Renal cortex interstitium (tissue), 11 donors: Measurements from ENCODE around the gene SLC8A1. TPM values are rescaled to one million over a fixed set of nuclear protein-coding genes. Genes with fewer than 3 reads are reported as not detected.

Source experiments
- DNase-seq, 11 donors: peaks; one replicate each; pipeline ENCODE4 v3.0.0-alpha.2; 2013; ENCODE audit warnings: low read depth in 9 of 11, low spot score in 4 of 11; ENCODE audit errors: extremely low read depth in 1 of 11
- polyA plus RNA-seq, 3 donors: library from polyadenylated mRNA; unstranded; fragments of 120-200 nt; gene quantifications; one replicate each; pipeline ENCODE4 v1.2.1, GENCODE V29; 2013; ENCODE audit not compliant: insufficient read length in 3 of 3

Gene SLC8A1
- polyA plus RNA-seq, 3 donors: 61.3 to 67.0 (median 63.2) TPM

DNA sequence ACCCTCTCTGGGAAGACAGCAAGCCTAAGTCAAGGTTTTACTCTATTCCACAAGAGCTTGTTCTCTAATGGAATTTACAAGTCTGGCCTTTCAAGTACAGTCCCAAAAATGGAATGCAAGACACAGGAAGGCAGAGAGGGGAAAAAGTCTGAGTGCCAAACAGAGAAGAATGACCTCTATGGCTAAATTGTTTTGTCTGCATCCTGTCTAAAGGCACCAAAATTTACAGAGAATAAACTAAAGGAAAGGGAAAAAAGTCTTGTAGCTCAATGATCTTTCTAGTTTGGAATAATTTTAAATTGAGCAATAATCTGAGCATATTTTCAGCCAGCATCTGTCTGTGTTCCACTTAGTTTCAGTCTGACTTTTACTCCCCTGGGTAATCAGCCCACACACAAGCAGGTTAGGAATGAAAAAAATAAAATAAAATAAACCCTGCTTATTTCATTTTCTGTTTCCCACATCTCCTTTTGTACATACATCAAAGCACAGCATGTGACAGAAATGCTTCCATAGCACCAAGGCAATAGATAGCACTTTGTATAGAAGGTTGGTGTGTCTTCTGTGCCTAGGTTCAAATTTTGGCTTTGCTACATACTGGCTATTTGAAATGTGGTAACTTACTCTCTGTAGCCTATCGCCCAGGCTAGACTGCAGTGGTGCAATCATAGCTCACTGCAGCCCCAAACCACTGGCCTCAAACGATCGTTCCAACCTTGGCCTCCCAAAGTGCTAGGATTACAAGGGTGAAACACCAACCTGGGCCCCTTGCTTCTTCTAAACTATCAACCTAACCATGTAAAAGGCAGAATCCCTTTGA lies 105.1 kb downstream of the SLC8A1 start:
- DNase-seq: no peak

DNA sequence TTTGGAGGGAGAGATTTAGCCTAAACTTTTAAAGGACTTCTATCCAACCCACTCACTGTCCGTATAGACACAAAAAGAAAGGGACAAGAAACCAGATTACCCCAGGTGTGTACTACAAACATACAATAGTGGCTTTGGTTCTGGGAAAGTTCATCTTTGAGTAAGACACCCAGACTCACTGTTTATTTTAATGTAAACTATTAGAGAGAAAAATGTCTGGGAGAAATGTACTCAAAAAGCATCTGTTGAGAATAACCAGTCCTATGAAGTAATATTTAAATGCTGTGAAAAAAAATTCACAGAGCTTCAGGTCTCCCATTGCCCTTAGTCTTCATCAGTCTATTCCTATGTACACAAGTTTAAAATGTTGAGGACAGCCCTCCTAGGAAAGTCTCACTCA lies 107.5 kb downstream of the SLC8A1 start:
- DNase-seq: no peak

DNA sequence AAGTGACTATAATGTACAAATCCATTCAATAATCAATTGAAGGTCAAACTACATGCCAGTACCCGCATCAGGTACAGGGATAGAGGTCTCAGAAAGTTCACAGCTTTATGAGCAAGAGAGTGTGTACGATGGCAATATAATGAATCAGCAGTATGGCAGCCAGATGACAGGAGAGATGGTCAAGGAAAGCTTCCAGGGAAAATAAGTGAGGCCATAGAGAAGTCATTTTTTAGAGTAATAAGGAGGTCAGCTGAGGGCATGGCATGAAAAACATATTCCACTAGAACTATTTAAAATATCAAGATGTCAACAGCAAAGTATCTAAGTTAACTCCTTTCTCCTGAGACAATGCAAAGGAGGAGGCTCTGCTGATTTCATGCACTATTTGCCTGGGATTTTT lies 108.0 kb downstream of the SLC8A1 start:
- no peak for DNase-seq

DNA sequence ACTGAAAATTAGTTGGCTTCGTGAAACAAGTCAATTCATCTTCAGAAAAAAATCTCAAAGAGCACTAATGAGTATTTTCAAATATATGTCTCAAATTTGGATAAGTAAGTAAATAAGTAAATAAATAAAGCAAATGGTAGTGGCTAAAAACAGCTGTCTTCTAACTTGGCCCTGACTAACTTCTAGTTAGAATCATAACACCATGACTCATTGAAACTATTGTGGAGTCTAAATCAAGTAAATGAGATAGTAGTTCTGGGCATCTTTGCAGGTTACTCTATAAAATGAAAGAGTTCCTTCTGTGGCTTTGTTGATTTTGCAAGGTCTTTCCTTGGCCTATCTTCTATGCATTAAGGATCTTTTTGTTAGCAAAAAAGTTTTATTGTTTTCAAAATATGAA lies 110.7 kb downstream of the SLC8A1 start:
- no peak for DNase-seq

DNA sequence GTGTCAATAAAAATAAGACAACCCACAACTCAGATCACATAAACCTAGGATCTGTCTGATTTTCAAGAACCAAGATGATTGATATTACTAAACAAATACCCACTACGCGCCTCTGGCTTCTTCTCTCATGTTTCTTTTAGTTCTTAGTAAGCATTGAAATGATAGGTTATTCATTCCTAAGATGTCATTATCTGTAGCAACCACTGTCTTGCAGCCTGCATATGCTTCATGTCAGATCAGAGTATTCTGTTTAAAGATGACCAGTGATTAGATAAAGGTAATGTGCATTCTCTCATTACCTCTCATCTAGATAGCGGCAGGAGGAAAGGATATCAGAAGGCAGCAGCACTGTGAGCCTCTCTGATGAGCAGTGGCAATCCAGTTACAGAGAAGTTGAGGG lies 112.9 kb downstream of the SLC8A1 start:
- no peak for DNase-seq

DNA sequence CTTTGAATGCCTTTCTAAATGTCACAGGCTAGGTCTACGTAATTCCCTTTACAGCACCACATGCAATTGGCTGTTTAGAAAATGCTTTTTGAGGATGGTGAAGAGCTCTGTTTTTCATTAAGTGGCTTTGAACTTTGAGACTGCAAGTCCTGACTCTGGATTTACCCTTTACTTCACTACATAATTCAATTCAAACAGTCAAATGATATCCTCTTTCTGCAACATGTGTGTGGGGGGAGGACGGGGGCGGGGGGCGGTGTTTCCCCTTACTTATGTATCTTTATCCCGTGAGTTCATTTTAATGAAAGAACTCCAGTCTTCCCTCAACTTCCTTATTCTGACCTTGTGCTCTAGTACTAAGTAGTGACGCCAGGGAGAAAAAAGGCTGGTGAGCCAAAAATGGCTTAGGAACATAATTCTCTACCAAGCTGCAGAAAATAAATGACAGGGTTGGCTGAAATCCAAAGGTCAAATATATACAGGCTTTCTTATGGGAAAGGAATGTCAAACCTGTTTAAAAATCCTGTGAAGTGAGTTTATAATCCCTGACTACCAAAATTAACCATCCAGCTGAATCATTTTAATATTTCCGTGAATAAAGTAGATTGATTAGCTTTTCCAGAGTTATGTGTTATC lies 119.6 kb downstream of the SLC8A1 start:
- DNase-seq: peak in 10 of 11 donors; percentile 70 to 91 (median 77)

DNA sequence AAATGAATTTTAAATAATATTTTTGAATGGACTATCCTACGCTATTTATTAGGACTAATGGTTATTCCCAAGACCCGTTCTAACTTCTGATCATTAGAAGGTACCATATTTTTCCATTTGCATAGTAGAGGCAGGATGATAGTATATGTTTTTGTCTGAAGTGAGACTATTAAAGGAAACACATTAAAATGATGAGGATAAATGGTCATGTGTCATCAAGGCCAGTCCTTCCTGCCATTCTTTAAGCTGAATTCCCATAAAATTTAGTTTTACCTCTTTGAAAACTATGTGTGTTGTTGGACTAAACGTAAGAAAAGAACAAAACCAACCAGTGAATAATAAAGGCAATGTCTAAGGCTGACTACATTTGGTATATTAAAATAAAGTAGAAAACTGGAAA lies 121.8 kb downstream of the SLC8A1 start:
- no peak for DNase-seq

DNA sequence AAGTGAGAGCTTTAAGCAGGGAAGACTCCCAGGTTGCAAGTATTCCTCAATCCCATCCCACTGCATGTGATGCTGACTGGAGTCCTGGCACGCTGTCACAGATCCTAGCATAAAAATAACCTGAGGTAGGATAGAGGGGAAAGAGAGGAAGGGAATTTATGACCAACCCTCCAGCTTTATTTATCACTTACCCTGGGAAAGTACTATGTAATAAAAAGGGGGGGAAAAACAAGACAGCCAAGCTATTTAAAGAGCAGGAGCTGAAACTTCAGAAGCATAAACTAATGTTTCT lies 122.2 kb downstream of the SLC8A1 start:
- no peak for DNase-seq

DNA sequence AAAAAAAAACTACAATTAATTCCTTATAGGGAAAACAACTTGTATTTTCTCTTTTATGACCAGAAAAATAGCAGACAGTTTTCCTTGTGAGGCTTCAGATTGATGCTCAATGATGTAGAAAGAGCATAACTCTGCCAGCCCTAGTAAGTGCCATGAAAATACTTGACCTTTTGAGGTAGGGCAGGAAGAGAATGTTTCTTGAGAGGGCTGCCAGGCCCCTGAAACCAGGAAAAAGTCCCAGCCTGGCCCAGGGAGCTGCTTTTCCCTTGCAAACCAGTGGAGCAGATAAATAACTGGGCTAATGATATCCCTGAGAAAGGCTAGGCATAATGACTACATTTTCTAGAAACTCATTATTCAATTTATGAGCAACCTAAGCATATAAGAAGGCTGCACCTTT lies 126.8 kb downstream of the SLC8A1 start:
- DNase-seq: no peak

DNA sequence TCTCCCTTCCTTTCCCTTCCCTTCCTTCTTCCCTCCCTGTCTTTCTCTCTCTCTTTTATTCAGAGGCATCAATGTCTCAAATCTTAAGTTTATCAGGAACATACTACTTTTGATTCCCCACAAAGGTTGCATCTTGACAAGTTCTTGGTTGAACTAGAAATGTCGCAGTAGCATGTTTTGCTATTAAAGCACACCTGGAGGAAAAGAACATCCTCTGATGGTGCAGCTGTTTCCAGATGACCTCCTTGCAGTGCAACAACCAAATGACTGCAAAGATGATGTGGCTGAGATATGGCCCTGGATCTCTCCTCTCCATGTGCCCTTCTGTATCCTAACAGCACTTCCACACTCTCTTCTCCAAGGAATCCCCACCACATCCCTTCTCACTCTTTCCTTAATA lies 127.2 kb downstream of the SLC8A1 start:
- DNase-seq: no peak

DNA sequence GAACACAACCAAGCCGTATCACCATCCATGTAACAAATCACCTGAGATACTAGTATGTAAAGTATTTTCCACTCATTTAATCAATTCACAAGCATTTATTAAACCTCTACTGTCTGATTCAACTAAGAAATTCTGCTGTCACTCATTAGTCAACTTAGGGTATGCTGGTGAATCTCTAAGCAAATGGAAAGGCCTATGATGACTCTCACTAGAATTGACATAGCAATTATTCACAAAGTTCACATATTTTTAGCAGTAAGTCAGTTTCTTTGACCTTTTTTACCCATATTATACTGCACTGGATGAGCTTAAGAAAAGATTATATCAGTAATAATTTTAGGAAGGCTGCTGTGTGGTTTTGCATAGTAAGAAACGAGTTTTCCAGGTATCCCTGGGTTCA lies 130.1 kb downstream of the SLC8A1 start:
- DNase-seq: no peak

DNA sequence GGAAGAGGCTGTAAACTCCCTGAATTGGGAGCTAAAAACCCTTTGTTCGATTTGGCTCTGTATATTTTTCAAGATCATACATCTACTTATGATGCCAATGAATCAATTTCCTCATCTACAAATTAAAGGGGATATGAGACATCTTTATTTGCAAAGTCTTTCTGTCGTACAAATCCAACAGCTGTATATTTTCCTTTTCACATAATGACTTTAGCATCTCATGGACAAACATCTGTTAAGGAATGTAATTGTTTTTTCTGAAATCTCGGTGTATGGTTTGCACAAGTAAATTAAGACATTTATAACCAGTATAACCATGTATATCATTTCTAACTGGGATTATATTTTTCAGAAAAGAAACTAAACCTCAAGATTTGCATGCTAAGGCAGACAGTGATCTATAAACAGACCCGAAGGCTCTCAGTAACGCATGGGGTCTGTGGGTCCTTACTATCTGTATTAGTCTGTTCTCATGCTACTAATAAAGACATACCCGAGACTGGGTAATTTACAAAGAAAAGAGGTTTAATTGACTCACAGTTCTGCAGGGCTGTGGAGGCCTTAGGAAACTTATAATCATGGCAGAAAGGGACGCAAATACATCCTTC lies 130.8 kb downstream of the SLC8A1 start:
- no peak for DNase-seq

DNA sequence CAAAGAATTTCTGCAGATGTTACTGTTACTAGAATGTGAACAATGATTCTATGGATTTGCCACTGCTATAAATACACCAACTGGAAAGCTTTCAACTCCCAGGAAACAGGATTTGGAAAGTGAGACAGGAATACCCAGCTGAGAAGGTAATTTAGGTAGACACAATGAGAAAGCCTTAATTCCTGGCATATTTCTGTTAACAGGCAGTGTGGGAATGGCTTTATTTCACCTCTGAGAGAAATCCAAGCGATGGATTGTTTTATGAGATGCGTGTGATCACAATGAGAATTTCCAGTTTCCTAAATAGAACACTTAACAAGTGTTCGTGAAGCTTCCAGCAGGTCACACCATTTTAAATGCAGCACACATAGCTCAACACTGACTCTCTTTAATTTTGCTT lies 133.0 kb downstream of the SLC8A1 start:
- no peak for DNase-seq

DNA sequence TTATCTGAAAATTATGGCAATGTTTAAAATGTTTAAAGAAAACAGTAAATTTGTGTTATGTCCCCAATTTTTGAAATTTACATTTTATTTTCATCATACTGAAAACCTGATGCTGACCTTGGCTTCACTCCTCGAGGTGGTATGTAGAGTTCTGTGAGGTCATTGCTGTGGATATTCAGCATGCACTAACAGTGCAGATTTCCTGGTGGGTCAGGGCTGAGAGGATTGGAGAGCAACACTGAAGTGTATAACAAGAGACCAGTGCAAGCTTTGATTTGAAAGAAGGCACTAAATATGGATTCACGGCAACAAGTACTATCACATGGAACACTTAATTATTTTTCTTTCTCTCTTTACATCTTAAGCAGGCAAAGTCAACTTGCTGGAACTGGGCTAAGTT lies 134.1 kb downstream of the SLC8A1 start:
- DNase-seq: no peak

DNA sequence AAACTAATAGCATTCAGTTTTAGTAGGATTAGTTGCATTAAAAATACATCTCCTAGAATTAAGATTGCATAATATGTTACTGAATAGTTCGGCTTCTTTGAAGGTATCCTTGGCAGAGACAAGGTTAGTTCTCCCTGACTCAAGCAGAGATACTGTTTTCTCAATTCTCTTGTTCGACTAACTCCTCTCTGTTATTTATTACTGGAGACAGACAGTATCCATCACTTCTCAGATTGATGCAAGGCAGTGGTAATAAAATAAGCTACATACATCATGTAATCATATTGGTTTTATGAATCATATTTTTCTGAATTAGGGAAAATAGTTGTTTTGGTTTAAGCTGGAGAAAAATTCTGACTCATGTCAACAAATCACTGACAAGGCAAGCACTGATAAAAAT lies 134.8 kb downstream of the SLC8A1 start:
- no peak for DNase-seq

DNA sequence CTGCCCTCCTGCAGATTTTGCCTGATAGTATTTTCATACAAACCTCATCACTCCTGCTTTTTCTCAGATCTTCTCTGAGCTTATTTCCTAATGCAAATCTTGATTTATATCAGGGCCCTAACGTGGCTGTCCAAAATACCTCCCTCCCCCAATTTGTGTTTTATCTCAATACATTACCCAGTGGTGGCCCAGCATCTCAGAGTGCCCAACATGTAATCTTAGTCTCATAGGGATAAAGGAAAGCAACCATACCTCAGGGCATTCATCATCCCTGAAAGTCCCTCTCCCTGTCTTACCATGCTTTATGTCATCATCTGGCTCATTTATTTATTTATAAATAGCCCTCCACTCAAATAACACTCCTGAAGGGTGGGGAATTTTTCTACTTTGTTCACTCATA lies 135.3 kb downstream of the SLC8A1 start:
- no peak for DNase-seq

DNA sequence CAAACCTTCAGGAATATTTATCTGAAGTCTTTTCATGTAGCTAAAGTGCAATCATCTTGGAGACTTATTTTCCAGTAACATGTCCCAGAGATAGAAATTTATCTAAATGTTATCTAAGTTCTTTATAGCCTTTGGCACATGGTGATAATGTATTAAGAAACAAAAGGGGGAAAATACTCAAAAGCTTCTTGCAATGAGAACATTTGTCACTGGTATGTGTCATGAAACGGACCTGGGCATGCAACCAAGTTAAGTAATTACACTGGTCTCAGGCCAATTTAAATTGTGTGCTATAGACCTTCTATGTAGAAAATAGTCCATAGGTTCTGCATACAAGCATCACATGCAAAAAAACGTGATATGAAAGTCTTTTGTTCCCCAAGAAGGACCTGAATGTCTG lies 136.2 kb downstream of the SLC8A1 start:
- peak in 5 of 11 donors; percentile 31 to 55 (median 43) for DNase-seq

DNA sequence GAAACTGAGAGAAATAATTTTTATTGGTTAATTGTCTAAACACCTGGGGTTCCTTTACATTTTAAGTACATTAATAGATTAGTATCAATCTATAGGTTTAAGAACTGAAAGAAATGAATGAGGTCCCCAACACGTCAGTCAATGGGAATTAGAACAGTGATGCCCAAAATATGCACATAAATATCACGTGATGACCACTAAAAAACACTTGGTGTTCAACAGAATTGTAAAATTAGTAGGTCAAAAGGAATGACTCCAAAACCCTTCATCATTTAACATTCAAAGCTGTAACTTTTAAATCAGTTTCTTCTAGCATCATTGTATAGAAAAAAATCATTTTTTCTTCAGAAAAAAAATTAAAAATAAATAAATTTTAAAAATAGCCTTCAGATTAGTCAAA lies 140.9 kb downstream of the SLC8A1 start:
- no peak for DNase-seq

DNA sequence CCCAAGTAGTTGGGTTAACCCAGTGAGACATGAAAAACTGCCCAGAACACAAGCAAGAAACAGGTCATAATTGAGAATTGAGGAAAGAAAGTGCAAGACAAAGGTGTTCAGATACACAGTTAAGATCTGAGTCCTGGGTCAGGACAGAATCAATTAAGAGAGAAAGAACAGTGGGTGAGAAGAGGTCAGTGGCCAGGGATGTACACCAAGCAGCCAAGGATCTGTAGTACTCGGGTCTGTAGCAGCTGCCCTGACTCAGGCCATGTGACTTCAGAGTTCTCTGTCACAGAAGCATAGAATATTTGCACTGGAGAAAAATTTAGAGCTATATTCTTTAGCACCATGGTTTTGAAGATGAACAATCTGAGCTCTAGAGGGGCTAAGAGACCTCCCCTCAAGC lies 141.6 kb downstream of the SLC8A1 start:
- DNase-seq: no peak

DNA sequence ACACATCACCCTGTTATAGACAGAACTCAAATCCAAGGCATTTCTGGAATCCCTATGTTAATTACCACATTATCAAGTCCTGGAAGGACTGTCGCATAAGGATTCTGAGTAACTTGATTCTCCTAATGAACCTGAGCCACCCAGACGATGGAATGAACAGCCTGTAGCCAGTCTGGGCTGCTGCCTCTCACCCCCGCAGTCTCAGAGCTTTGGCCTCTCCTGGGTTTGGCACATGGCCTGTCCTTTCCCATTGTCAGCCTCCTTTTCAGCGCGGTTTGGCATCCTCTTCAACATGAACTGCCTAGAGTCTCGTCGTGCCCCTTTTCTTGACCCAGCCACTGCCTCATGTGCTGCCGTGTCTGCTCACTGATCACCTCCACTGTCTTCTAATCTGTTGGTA lies 147.6 kb downstream of the SLC8A1 start:
- DNase-seq: no peak

DNA sequence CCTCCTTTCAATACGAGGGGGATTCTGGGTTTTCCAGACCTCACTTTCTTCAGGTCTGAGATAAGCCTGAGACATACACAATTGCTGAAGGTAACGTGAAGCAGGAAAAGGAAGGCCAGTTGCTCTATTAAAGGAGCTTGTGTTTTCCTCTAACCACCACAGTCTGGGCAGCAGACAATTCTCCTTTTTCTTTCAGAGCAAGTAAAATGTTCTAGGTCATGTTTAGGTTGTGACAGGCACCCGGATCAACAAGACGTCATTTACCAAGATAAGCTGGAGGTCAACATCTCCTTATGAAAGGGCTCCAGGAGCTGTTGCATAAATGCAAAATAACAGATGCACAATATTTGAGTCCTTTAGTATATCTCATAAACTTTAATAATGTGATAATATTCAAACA lies 148.1 kb downstream of the SLC8A1 start:
- no peak for DNase-seq
